ENCODE measurements around the gene TMEM248. TPM values are rescaled to one million over a fixed set of nuclear protein-coding genes. Genes with fewer than 3 reads are reported as not detected.

The TMEM248 gene
- total RNA-seq, 1 experiment from 2014 or later: 59.3 TPM

- TF ChIP-seq ATF3 (IDR thresholded peaks at IDR 0.05) (no peak), ZFX (IDR thresholded peaks at IDR 0.05) (no peak)
Measured at GRCh38 chr7:66903360-66904062, 17.5 kb upstream of the TMEM248 start (continued).

GRCh38 chr7:66904063-66904593 is 16.9 kb upstream of the TMEM248 start:
- BruUV-seq (replicated peaks): no TSS peak
- RAD21 ChIA-PET (ENCODE audit: low non-redundant PET in 1 of 2, low total read pairs in 2 of 2, uncharacterized antibody in 2 of 2, unreplicated experiment in 2 of 2): no interaction called here
- Histone ChIP-seq H3K27me3 (ENCODE audit: insufficient read depth, low read length) (no peaks in the 10 kb centered on the region), H3K9me2 (ENCODE audit: insufficient read depth) (no peaks in the 10 kb centered on the region), H3K4me2 (ENCODE audit: low read length) (no peak overlapping the region), H2AFZ (ENCODE audit: low read depth, low read length, poor library complexity, severe bottlenecking) (no peak overlapping the region), H3K27ac (ENCODE audit: low read depth, low read length) (no peak overlapping the region; the same call in 1 of the 2 replicates), H3K36me3 (ENCODE audit: control insufficient read depth in 1 of 2, insufficient read depth in 2 of 2, low read length in 2 of 2) (no peaks in the 10 kb centered on the region), H3K79me2 (ENCODE audit: insufficient read depth, low read length) (no peaks in the 10 kb centered on the region), H3K4me3 (replicated peaks in 1 of 2; ENCODE audit: low read depth in 1 of 2, low read length in 2 of 2) (no peak overlapping the region), H4K20me1 (ENCODE audit: insufficient read depth) (no peaks in the 10 kb centered on the region), H3K9ac (ENCODE audit: low read length) (no peak overlapping the region), H3K9me3 (ENCODE audit: control insufficient read depth in 1 of 2, insufficient read depth in 1 of 2, low read depth in 1 of 2, low read length in 2 of 2) (no peaks in the 10 kb centered on the region), H3K4me1 (ENCODE audit: control insufficient read depth in 1 of 2, insufficient read depth in 2 of 2, low read length in 2 of 2) (no peaks in the 10 kb centered on the region)
- DNase-seq (ENCODE audit: low read depth, low spot score) (no peak), ATAC-seq (no peak)
- CTCF ChIA-PET: interaction anchor here (1.7 kb wide), 1 partner anchor 8 kb away, joined by 7 read pairs; no protein-coding TSS in a partner anchor
- no peak for TF ChIP-seq POLR2A (IDR thresholded peaks at IDR 0.05; ENCODE audit: borderline replicate concordance, extremely low read depth, insufficient read depth, insufficient read length)
- TF ChIP-seq MAX (IDR thresholded peaks at IDR 0.05): no peak
- no peak for TF ChIP-seq SIN3A (IDR thresholded peaks at IDR 0.05; ENCODE audit: low read depth)
- TF ChIP-seq POLR2AphosphoS5 (IDR thresholded peaks at IDR 0.05; ENCODE audit: low read depth, low read length): no peak
- TF ChIP-seq CTCF (IDR thresholded peaks at IDR 0.05 in 2 of 3, conservative IDR thresholded peaks at IDR 0.05 in 1 of 3; ENCODE audit: borderline replicate concordance in 1 of 3, insufficient read depth in 1 of 3, low read depth in 2 of 3, low read length in 2 of 3): no peak
- TF ChIP-seq REST (IDR thresholded peaks at IDR 0.05; ENCODE audit: low read depth): no peak
- POLR2A ChIA-PET: no interaction called here
- intact Hi-C loops (cut with micrococcal nuclease): no loop called here
